ENCODE data around the gene FRMD4A. TPM values are rescaled to one million over a fixed set of nuclear protein-coding genes. Genes with fewer than 3 reads are reported as not detected.

Gene FRMD4A
- polyA plus RNA-seq, 1 donor (not counting 4 experiments of a cell fraction or from before 2014, with no cell fraction given), result 12.9 TPM

DNA sequence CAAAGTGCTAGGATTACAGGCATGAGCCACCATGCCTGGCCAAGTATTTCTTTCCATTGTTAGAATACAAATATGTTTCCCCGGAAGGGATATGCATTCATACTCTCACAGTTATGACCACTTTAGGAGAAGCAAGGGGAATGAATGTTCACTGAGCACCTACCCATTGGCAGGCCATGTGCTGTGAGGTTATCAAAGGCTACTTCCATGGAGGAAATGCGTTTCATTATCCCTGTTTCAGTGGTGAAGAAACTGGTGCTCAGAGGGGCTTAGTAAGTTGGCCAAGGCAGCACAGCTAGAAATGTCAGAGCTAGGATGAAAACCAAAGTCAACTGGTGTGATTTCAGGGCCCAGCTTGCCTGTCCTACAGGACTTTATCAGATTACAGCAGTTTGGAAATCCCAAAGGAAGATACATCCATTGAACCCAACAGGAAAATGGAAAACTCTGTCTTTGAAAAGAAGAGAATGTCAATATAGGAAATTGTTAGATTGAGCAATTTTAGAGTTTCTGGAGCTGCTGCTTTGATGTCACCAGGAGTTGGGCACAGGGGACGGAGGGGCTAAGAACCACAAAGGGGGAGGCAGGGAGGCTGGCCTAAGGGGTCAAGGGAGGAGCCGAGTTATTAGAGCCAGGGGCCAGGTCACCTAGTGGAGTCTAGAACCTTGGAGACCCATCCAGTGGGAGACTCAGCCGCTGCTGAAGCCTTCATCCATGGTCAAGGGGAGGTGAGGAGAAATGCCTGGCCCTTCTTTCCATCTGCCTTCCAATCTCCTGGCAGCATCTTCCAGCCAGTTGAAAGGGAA is 319.8 kb downstream of the FRMD4A start:
- dilution Hi-C loops (cut with MboI; ENCODE audit: extremely low pct_ligation_motif_present, low sequenced_read_pairs), result no loop called here
- Histone ChIP-seq H2AFZ (ENCODE audit: control insufficient read depth, low read length) (no peak overlapping the region), H3K4me3 (ENCODE audit: control insufficient read depth in 2 of 3, extremely low read depth in 1 of 3, insufficient read depth in 2 of 3, low read depth in 1 of 3, low read length in 3 of 3) (no peak overlapping the region), H3K27ac (ENCODE audit: control insufficient read depth, insufficient read depth, low read length) (no peak overlapping the region), H3K4me1 (ENCODE audit: control insufficient read depth, extremely low read depth, insufficient read depth, low read length) (no peaks in the 10 kb centered on the region), H3K4me2 (ENCODE audit: control insufficient read depth, extremely low read depth, insufficient read depth, low read depth, low read length) (no peak overlapping the region), H3K79me2 (ENCODE audit: control insufficient read depth, insufficient read depth, low read length) (no peaks in the 10 kb centered on the region), H3K36me3 (ENCODE audit: control insufficient read depth in 2 of 2, extremely low read depth in 1 of 2, insufficient read depth in 2 of 2, low read length in 2 of 2) (no peaks in the 10 kb centered on the region), H4K20me1 (ENCODE audit: control insufficient read depth, extremely low read depth, insufficient read depth, low read length) (no peaks in the 10 kb centered on the region), H3K9ac (ENCODE audit: control insufficient read depth, extremely low read depth, insufficient read depth, low read length) (no peak overlapping the region), H3K27me3 (ENCODE audit: control insufficient read depth, extremely low read depth, insufficient read depth, low read length) (peaks cover 7% of the 10 kb centered on the region), H3K9me1 (ENCODE audit: control insufficient read depth, extremely low read depth, insufficient read depth, low read length) (no peaks in the 10 kb centered on the region), H3K9me3 (ENCODE audit: control insufficient read depth, low read depth, low read length) (no peaks in the 10 kb centered on the region)
- DNase-seq (ENCODE audit: low read depth, low spot score), result no peak
- FAIRE-seq, result no peak
- TF ChIP-seq, protein P1, sequence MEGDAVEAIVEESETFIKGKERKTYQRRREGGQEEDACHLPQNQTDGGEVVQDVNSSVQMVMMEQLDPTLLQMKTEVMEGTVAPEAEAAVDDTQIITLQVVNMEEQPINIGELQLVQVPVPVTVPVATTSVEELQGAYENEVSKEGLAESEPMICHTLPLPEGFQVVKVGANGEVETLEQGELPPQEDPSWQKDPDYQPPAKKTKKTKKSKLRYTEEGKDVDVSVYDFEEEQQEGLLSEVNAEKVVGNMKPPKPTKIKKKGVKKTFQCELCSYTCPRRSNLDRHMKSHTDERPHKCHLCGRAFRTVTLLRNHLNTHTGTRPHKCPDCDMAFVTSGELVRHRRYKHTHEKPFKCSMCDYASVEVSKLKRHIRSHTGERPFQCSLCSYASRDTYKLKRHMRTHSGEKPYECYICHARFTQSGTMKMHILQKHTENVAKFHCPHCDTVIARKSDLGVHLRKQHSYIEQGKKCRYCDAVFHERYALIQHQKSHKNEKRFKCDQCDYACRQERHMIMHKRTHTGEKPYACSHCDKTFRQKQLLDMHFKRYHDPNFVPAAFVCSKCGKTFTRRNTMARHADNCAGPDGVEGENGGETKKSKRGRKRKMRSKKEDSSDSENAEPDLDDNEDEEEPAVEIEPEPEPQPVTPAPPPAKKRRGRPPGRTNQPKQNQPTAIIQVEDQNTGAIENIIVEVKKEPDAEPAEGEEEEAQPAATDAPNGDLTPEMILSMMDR (optimal IDR thresholded peaks at IDR 0.05 in 1 of 3, IDR thresholded peaks at IDR 0.05 in 1 of 3, conservative IDR thresholded peaks at IDR 0.05 in 1 of 3; ENCODE audit: extremely low read depth in 1 of 3, insufficient read depth in 2 of 3, low read length in 3 of 3), result no peak
- no peak for TF ChIP-seq EZH2 (IDR thresholded peaks at IDR 0.05; ENCODE audit: low read length)

DNA sequence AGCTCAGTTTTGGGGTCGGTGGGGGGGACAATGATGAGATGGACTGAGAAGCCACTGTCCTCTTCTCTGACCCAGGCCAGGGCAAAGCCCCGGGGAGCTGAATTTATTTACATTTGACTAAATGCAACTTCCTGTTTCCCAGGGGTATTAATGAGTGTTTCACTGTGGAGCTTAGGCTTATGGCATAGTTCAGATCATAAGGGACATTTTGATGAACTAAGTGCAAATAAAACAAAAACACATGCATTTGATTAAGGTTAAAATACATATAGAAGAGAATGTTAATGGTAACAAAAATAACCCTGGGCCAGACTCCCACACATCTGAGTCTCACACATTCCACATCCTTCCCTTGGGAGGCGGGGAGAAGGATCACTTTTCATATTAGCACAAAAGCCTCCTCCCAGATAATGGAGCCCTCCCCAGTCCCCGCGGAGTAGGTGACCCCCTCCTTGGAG is 320.6 kb downstream of the FRMD4A start:
- Histone ChIP-seq H3K79me2 (ENCODE audit: control insufficient read depth, insufficient read depth, low read length) (no peaks in the 10 kb centered on the region), H3K27me3 (ENCODE audit: control insufficient read depth, extremely low read depth, insufficient read depth, low read length) (peaks cover 7% of the 10 kb centered on the region), H3K36me3 (ENCODE audit: control insufficient read depth in 2 of 2, extremely low read depth in 1 of 2, insufficient read depth in 2 of 2, low read length in 2 of 2) (no peaks in the 10 kb centered on the region), H2AFZ (ENCODE audit: control insufficient read depth, low read length) (no peak overlapping the region), H3K9me3 (ENCODE audit: control insufficient read depth, low read depth, low read length) (no peaks in the 10 kb centered on the region), H3K27ac (ENCODE audit: control insufficient read depth, insufficient read depth, low read length) (no peak overlapping the region), H4K20me1 (ENCODE audit: control insufficient read depth, extremely low read depth, insufficient read depth, low read length) (no peaks in the 10 kb centered on the region), H3K4me1 (ENCODE audit: control insufficient read depth, extremely low read depth, insufficient read depth, low read length) (no peaks in the 10 kb centered on the region), H3K4me2 (ENCODE audit: control insufficient read depth, extremely low read depth, insufficient read depth, low read depth, low read length) (no peak overlapping the region), H3K9ac (ENCODE audit: control insufficient read depth, extremely low read depth, insufficient read depth, low read length) (no peak overlapping the region), H3K4me3 (ENCODE audit: control insufficient read depth in 2 of 3, extremely low read depth in 1 of 3, insufficient read depth in 2 of 3, low read depth in 1 of 3, low read length in 3 of 3) (no peak overlapping the region), H3K9me1 (ENCODE audit: control insufficient read depth, extremely low read depth, insufficient read depth, low read length) (no peaks in the 10 kb centered on the region)
- DNase-seq (ENCODE audit: low read depth, low spot score) (no peak), FAIRE-seq (no peak)
- TF ChIP-seq, protein P1 (optimal IDR thresholded peaks at IDR 0.05 in 1 of 3, IDR thresholded peaks at IDR 0.05 in 1 of 3, conservative IDR thresholded peaks at IDR 0.05 in 1 of 3; ENCODE audit: extremely low read depth in 1 of 3, insufficient read depth in 2 of 3, low read length in 3 of 3), result no peak
- dilution Hi-C loops (cut with MboI; ENCODE audit: extremely low pct_ligation_motif_present, low sequenced_read_pairs), result no loop called here
